HG03097 (cell line): Measurements from ENCODE around the gene PLA2G2C.

Experiments
- ATAC-seq: cut with Tn5 transposase; IDR thresholded peaks from one replicate; pipeline ENCODE4 v1.9.1; 2021; ENCODE audit not compliant: unreplicated experiment, low FRiP score

Gene PLA2G2C

DNA sequence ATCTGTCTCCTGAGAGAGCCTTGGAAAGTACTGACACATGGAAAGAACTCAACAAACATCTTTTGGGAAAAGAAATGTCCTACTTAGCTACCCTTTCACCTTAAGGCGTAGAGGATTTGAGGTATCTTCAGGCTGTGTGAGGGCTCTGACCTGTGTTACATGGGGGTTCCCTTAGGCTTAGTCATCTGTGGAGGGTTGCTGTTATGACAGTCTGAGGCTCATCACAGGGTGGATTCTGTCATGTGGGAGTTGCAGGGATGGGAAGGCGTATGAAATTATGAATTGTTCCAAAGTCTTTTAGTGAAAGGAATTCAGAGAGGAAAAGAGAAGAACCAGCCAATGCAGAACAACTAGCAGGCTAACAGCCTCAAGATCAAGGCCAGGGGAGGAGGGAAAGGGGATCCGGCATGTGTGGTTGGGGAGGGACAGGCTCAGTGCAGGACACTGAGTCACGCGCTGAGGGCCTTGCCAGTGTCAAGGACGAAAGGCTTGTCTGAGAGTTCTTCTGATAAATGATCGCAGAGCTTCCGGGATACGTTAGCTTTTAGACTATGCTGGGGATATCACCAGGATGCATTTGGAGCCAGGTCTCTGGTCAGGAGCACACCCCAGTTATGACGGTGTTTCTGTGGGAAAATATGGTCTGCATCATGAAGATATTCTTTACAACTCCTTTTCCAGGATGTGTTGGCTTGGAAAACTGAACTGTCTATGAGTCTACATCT lies 24.6 kb upstream of the PLA2G2C start:
- ATAC-seq: no peak

- no peak for ATAC-seq
Observed at GRCh38 chr1:20209471-20209870, 23.2 kb upstream of the PLA2G2C start.

DNA sequence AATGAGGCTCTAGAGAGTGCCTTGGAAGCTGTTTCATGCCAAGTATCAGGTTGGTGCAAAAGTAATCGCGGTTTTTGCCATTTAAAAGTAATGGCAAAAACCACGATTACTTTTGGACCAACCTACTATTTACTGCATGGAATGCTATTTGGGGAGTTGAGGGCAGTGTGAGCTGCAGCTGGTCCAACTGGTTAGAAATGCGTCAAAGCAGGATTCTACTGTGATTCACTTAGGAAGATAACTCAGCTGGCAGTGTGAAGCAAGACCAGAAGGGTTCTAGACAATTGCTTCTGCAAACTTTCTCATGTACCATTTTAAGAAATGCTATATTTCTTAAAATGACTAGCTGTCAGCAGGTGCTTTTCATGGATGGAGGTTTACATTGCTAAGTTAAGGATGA lies 21.2 kb upstream of the PLA2G2C start:
- no peak for ATAC-seq

GRCh38 chr1:20202166-20202565 lies 15.8 kb upstream of the PLA2G2C start:
- no peak for ATAC-seq

GRCh38 chr1:20200966-20201365 lies 14.6 kb upstream of the PLA2G2C start:
- no peak for ATAC-seq

- no peak for ATAC-seq
Observed at GRCh38 chr1:20199840-20200239, 13.5 kb upstream of the PLA2G2C start.

GRCh38 chr1:20199403-20199802 lies 13.1 kb upstream of the PLA2G2C start:
- ATAC-seq: no peak

DNA sequence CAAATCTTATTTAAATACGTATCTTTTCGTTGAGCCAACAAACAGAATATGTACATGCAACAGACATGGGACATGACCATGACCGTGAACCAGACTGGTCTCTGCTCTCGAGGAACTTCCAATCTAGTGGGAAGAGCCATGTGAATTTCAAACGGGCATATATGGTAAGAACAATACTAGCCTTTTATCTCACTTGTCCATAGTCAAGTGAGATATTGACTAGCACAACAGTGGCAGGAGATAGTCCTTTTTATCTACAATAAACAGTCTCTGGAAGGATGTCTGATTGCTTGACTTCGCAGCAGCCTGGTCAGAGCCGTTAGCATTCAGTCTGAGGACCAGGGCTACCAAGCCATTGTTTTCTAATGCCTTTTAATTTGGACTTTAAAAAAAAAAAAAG lies 12.6 kb upstream of the PLA2G2C start:
- ATAC-seq: no peak

DNA sequence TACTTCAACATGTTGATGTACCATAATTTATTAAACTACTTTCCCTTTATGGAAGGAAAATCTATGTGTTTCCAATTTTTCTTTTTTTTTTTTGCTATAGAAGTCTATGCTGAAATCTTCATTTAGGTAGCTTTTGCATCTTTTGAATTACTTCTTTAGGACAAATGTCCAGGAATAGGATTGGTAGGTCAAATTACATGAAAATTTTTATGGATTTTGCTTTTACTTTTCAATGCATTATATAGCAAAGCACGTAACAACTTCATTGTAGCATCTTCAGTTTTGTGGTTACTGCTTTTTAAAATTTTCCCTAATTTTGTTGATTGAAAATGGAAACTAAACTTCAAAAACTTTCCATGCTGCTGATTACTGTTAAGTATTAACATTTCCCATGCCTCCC lies 12.0 kb upstream of the PLA2G2C start:
- no peak for ATAC-seq

DNA sequence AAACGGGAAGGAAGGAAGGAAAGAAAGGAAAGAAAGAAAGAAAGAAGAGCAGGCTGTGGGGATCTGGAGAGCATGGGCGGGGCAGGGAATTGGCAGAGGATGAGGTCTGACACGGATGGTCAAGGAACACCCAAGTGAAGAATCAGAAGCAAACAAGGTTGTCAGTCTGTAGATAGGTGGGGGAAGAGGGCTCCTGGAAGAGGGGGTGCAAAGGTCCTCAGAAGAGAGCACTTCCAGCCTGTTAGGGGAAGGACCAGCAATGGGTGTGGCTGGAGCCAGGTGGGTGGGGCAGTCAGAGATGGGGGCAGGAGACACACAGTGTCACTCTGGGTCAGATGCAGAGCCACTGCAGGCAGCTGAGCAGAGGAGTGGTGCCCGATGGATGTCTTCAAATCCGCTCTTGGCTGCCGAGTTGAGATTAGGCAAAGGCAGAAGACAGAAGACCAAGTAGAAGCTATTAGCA lies 11.0 kb upstream of the PLA2G2C start:
- ATAC-seq: no peak

GRCh38 chr1:20195462-20195780 lies 9.1 kb upstream of the PLA2G2C start:
- ATAC-seq: no peak

DNA sequence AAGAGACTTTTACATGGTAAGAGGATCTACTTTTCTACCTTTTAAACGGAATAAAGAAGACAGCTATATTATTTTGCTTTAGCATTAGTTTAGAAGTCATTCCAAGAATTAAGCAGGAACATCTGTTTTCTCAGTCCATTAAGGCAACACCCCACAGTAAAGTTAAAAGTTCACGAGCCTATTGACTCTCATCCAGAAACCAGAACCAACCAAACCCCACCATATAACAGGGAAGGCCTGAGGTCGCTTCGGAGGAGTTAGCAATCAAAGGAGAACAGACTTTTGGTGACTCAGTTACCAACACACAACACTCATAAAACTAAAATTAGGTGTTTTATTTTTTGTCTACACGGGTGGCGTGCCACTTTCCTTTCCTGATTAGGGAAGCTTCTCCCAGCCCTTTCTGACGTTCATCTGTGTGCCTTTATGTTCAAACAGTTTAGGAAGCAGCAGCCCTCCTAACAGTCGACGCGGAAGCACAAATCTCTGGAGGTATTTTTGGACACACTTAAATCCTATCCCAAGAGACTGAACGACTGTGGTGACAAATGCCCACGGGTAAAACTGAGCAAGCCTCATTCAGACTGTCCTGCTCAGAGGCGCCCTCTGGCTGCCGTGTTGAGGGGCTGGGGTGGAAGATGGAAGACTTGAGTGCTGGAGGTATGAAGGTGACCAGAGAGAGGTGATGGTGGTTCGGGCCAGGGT lies 8.6 kb upstream of the PLA2G2C start:
- ATAC-seq: no peak

GRCh38 chr1:20194224-20194623 lies 7.9 kb upstream of the PLA2G2C start:
- ATAC-seq: no peak

DNA sequence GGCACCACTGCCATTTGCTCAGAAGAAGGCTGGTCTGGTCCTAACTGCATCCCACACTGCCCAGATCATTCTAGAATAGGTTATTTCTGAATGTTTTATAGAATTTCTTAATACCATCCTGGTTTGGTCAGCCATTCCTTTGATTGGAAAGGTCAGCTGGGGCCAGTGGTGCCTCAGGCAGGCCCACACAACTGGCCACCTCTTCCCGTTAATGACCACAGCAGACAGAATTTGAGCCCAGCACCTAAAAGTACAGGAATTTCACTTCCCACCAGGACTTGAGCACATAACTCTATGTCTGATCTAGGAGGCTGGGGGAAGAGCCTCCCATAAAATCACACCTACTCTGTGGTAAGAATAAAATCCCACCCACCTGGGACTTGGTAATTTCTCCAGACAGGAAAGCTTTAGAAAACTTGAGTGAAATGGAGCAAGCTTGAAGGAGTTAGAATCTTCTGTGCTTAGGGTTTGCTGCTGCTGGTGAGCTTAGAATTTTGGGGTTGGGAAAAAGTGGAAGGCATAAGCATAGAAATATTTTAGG lies 6.6 kb upstream of the PLA2G2C start:
- no peak for ATAC-seq

GRCh38 chr1:20192364-20192763 lies 6.0 kb upstream of the PLA2G2C start:
- no peak for ATAC-seq

DNA sequence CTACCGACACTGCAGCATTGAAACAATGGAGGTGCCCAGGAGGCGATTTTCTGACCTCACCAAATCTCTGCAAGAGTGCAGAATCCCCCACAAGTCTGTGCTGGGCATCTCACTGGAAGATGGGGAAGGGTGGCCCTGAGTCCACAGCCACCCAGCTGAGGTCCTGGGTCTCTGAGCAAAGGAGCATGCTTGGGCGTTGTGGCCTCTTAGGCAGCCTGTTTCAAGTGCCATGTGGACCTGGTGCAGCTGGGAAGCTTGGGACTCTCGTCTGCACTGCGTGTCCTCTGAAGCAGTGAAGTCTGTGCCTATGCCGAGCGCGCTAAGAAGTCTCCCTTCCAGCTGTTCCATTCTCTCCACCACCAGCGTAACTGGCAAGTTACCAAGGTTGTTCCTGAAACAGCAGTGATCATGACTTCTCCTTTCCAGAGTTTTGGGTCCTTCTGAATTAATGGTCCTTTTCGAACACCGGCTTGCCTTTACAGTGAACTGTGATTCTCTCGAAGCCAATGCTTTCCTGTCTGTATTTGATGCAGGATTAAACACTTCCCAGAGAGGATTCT lies 5.0 kb upstream of the PLA2G2C start:
- ATAC-seq: no peak

DNA sequence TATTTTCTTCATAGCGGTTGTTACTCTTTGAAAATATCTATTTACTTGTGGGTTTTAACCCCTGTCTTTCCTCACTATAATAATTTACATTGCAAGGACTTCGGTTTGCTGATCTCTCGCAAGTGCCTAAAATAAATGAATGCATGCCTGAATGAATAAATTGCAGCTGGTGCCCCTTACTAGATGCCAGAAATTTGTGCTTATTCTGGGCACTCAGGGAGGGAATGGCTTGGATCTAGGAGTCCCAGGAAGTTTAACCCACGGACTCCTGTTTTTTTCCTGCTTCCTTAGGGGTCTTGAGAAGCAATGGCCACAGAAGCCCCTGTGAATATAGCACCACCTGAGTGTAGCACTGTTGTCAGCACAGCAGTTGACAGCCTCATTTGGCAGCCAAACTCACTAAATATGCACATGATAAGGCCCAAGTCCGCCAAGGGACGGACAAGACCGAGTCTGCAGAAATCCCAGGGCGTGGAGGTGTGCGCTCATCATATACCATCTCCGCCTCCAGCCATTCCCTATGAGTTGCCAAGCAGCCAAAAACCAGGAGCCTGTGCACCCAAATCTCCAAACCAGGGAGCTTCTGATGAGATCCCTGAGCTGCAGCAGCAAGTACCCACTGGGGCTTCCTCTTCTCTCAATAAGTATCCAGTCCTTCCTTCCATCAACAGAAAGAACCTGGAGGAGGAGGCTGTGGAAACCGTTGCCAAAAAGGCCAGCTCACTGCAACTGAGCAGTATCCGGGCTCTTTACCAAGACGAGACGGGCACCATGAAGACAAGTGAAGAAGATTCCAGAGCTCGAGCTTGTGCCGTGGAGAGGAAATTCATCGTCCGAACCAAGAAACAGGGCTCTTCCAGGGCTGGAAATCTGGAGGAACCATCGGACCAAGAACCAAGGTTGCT lies 4.2 kb upstream of the PLA2G2C start:
- no peak for ATAC-seq

GRCh38 chr1:20189664-20190063 lies 3.3 kb upstream of the PLA2G2C start:
- no peak for ATAC-seq

GRCh38 chr1:20188455-20188817 lies 2.1 kb upstream of the PLA2G2C start:
- ATAC-seq: no peak

DNA sequence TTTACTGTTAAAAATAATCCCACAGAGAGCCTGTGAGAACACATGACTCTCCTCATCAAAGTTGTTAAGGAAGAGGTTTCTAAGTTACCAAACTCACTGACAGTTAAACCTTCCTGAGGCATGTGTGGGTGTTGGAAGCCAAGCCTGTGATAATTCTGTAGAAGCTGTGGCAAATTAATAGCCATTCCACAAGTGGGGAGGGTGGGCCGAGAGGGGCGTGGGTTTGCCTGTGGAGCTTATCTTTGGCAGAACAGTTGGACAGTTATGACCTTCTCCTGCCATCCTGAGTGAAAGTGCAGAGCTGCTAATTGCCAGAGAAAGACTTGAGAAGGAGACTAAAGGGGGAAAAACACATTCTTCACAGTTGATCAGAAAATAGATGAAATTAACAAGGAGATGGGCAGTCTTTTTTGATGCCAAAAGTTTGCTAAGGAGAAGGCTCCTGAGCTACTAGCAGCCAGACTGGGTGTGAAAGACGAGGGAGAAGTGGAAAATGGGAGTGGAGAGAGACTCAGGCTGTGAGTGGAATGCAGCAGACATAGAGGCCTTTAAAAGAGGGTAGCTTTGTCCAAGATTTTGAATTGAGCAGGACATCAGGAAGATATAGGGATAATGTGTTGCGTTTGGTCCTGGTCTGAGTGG lies 1.6 kb upstream of the PLA2G2C start:
- ATAC-seq: no peak
